Loucy (cell line): ENCODE measurements around the gene LRRC53.

Source experiments
- H2AFZ ChIP-seq: fragments of 200-600 bp; sonication (generic); 2 replicates; pipeline ENCODE4 v1.6.0; 2016; ENCODE audit warnings: antibody characterized with exemption, mild to moderate bottlenecking, low read length, moderate library complexity
- H3F3A ChIP-seq: fragments of 200-600 bp; 2 replicates; pipeline ENCODE4 v1.6.0; 2016; ENCODE audit warnings: antibody characterized with exemption, low read depth, mild to moderate bottlenecking
- H3K27me3 ChIP-seq: fragments of 200-600 bp; sonication (generic); 2 replicates; pipeline ENCODE4 v1.6.1; 2014; ENCODE audit warnings: low read length, mild to moderate bottlenecking; ENCODE audit not compliant: insufficient read depth, poor library complexity, severe bottlenecking
- H3K36me3 ChIP-seq: fragments of 200-600 bp; sonication (generic); 2 replicates; pipeline ENCODE4 v1.6.1; 2016; ENCODE audit warnings: low read length; ENCODE audit not compliant: insufficient read depth
- H3K4me1 ChIP-seq: fragments of 200-600 bp; sonication (generic); 2 replicates; pipeline ENCODE4 v1.5.1; 2014; ENCODE audit warnings: low read length, mild to moderate bottlenecking; ENCODE audit not compliant: insufficient read depth, poor library complexity, severe bottlenecking
- H3K4me2 ChIP-seq: fragments of 200-600 bp; sonication (generic); 2 replicates; pipeline ENCODE4 v1.6.0; 2014; ENCODE audit warnings: antibody characterized with exemption, low read length, low read depth, mild to moderate bottlenecking; ENCODE audit not compliant: poor library complexity, severe bottlenecking
- H3K4me3 ChIP-seq: fragments of 200-600 bp; sonication (generic); 2 replicates; pipeline ENCODE4 v1.5.1; 2014; ENCODE audit warnings: low read length, mild to moderate bottlenecking, mixed read lengths; ENCODE audit not compliant: poor library complexity, severe bottlenecking
- H3K79me2 ChIP-seq: fragments of 200-600 bp; sonication (generic); 2 replicates; pipeline ENCODE4 v1.6.1; 2014; ENCODE audit warnings: low read length; ENCODE audit not compliant: insufficient read depth
- H3K9ac ChIP-seq: fragments of 200-600 bp; sonication (generic); 2 replicates; pipeline ENCODE4 v1.6.0; 2014; ENCODE audit warnings: mild to moderate bottlenecking, low read depth, low read length, moderate library complexity; ENCODE audit not compliant: poor library complexity, severe bottlenecking
- H3K9me2 ChIP-seq: fragments of 200-600 bp; sonication (generic); replicated peaks from 2 replicates; pipeline ENCODE4 v1.6.1; 2016; ENCODE audit warnings: low read depth, low read length, mixed read lengths
- H3K9me3 ChIP-seq: fragments of 200-600 bp; sonication (generic); 2 replicates; pipeline ENCODE4 v1.6.1; 2014; ENCODE audit warnings: mild to moderate bottlenecking, antibody characterized with exemption, low read length, low read depth; ENCODE audit not compliant: insufficient read depth
- H4K20me1 ChIP-seq: fragments of 200-600 bp; sonication (generic); 2 replicates; pipeline ENCODE4 v1.6.0; 2014; ENCODE audit warnings: antibody characterized with exemption, low read length, mild to moderate bottlenecking; ENCODE audit not compliant: insufficient read depth, poor library complexity, severe bottlenecking
- EZH2phosphoT487 ChIP-seq: fragments of 200-600 bp; IDR thresholded peaks from 2 replicates; pipeline ENCODE4 v1.6.1; 2018; ENCODE audit warnings: antibody characterized with exemption, mild to moderate bottlenecking, moderate library complexity, borderline replicate concordance
- TF ChIP-seq, protein P1 (sequence below): fragments of 200-600 bp; sonication (generic); conservative IDR thresholded peaks from 2 replicates; pipeline ENCODE4 v1.5.1; 2014; ENCODE audit warnings: mild to moderate bottlenecking, antibody characterized with exemption, low read length

Gene LRRC53

DNA sequence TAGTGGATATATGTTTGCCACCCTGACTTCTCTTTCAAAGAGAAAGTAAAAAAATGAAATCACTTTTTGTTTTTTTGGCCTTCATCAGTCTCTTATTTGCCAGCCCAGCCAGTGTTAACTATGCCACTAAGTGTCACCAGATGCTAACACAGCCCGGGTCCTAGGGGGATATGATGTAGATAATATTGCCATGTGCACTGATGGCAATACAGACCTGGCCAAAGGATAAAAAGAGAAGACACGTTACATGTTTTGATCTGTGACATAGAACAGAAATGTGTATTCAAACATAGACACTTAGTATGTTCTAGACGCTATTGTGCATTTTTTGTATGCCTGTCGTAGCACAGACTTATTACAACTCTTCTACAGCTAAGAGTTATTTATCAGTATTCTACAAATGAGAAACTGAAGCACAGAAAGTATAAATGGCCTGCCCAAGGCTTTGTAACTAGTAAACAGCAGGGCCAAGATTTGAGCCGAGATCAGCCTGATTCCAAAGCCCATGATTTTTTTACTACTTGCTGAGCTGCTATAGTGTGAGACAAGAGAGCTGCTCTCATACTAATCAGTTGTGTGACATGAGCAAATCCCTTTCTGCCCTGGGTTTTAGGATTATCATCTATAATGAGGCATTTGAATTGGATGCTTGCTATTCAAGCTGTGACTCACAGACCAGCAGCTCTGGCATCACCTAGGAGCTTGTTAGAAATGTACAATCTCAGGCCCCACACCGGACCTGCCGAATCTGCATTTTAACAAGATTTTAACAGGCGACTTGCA lies 6.3 kb downstream of the LRRC53 start:
- H3K4me3 ChIP-seq, result no peak overlapping the region
- TF ChIP-seq EZH2phosphoT487, result no peak
- TF ChIP-seq, protein P1, sequence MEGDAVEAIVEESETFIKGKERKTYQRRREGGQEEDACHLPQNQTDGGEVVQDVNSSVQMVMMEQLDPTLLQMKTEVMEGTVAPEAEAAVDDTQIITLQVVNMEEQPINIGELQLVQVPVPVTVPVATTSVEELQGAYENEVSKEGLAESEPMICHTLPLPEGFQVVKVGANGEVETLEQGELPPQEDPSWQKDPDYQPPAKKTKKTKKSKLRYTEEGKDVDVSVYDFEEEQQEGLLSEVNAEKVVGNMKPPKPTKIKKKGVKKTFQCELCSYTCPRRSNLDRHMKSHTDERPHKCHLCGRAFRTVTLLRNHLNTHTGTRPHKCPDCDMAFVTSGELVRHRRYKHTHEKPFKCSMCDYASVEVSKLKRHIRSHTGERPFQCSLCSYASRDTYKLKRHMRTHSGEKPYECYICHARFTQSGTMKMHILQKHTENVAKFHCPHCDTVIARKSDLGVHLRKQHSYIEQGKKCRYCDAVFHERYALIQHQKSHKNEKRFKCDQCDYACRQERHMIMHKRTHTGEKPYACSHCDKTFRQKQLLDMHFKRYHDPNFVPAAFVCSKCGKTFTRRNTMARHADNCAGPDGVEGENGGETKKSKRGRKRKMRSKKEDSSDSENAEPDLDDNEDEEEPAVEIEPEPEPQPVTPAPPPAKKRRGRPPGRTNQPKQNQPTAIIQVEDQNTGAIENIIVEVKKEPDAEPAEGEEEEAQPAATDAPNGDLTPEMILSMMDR, result no peak
- no peak overlapping the region for H3K9ac ChIP-seq
- no peak overlapping the region for H2AFZ ChIP-seq
- H3K4me2 ChIP-seq, result no peak overlapping the region
- H4K20me1 ChIP-seq, result no peaks in the 10 kb centered on the region
- H3K9me2 ChIP-seq, result no peaks in the 10 kb centered on the region
- no peaks in the 10 kb centered on the region for H3F3A ChIP-seq
- H3K9me3 ChIP-seq, result no peaks in the 10 kb centered on the region
- H3K27me3 ChIP-seq, result no peaks in the 10 kb centered on the region
- no peaks in the 10 kb centered on the region for H3K36me3 ChIP-seq
- H3K79me2 ChIP-seq, result no peaks in the 10 kb centered on the region
- no peaks in the 10 kb centered on the region for H3K4me1 ChIP-seq

DNA sequence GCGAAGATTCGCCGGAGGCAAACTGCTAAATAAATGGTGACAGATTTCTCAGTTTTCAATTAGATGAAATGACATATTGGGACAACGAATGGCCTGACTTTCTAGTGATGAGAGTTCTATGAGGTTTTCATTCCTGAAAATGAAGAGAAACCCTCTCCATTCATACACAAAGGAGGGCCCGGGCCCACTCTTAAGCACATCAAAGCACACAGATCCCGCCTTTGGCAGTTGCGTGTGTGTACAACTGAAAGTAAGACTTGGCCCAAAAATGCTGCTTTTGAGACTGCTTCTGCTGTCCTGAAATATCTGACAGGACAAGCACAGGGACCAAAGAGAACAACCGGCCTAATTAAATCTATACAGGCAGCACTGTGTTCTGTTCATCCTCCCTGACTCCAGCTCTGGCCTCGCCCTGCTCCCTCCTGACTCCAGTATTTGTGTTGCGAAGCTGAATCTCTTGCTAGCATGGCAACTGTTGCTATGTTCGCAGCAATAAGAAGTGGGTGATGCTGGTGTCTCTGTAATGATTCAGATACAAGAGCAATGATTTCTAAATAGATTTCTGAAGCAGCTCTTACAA lies 7.4 kb downstream of the LRRC53 start:
- no peak overlapping the region for H3K9ac ChIP-seq
- no peak overlapping the region for H3K4me2 ChIP-seq
- no peaks in the 10 kb centered on the region for H3K36me3 ChIP-seq
- no peak overlapping the region for H2AFZ ChIP-seq
- H3K9me3 ChIP-seq, result no peaks in the 10 kb centered on the region
- no peak for TF ChIP-seq EZH2phosphoT487
- no peaks in the 10 kb centered on the region for H3F3A ChIP-seq
- no peaks in the 10 kb centered on the region for H3K79me2 ChIP-seq
- H4K20me1 ChIP-seq, result no peaks in the 10 kb centered on the region
- H3K9me2 ChIP-seq, result no peaks in the 10 kb centered on the region
- H3K4me1 ChIP-seq, result no peaks in the 10 kb centered on the region
- H3K27me3 ChIP-seq, result no peaks in the 10 kb centered on the region
- H3K4me3 ChIP-seq, result no peak overlapping the region

DNA sequence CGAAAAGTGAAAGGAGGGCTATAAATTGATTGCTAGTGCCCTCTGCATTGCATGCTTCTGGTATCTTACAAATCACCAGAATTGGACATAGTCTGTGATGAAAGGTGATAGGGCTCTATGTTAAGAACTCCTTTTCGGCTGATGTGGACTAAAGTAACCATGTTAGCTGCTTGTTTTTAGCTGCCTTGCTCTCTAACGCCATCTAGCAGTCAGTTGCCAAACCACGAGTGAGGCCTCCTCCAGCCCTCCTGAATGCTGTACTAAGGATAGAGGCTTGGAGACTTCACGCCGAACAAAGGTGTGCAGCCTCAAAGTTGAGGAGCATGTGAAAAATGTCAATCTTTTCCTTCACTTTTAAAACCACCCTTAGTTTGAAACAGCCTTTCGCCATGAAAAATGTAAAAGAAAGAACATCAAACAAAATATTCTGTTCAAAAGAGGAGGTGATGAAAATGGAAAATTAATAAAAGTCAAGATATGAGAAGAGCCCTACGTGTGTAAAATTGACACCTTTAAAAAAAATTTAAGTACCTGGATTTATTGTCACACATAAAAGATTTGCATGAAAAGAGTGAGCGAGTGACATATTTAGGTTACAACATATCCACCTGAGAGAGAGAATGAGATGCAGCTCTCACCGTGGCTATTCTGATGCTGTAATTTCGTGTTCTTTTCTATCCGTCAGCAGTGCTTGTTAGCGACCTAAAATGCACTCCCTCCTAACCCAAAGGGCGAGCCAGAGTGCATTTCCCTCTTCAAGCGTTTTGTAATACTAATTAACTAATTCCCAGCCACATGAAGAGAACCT lies 8.1 kb downstream of the LRRC53 start:
- Histone ChIP-seq H3K4me2 (no peak overlapping the region), H2AFZ (no peak overlapping the region), H3K4me3 (no peak overlapping the region)

More for the DNA sequence above, 8.1 kb downstream of the LRRC53 start:
- no peaks in the 10 kb centered on the region for H4K20me1 ChIP-seq
- no peak overlapping the region for H3K9ac ChIP-seq
- H3K9me2 ChIP-seq, result no peaks in the 10 kb centered on the region
- no peaks in the 10 kb centered on the region for H3K4me1 ChIP-seq
- TF ChIP-seq, protein P1, result peak; percentile 86
- TF ChIP-seq EZH2phosphoT487, result no peak
- H3K27me3 ChIP-seq, result no peaks in the 10 kb centered on the region
- H3K9me3 ChIP-seq, result no peaks in the 10 kb centered on the region
- no peaks in the 10 kb centered on the region for H3K36me3 ChIP-seq
- no peaks in the 10 kb centered on the region for H3K79me2 ChIP-seq
- no peaks in the 10 kb centered on the region for H3F3A ChIP-seq
